ENCODE results near the gene YBX3.
"Not testable (repeated sequence)": the region's sequence is repeated elsewhere in the genome, so short reads cannot be mapped to it uniquely, and the experiment has no call there.

Gene YBX3

GRCh38 chr12:10722905-10723746, at the start of gene YBX3:
Gene YBX3 (minus strand): TSS chr12:10723323. CDS start chr12:10723111, 212 bp downstream.
- DNase-seq, result peak; percentile 82

- DNase-seq, result no peak
These were observed 48.1 kb upstream of the YBX3 start for GRCh38 chr12:10771132-10771733.

- peak; percentile 62 for DNase-seq
These were observed 36.5 kb upstream of the YBX3 start for GRCh38 chr12:10759657-10760056.

- no peak for DNase-seq
These were observed 33.1 kb upstream of the YBX3 start for GRCh38 chr12:10756194-10756593.

- DNase-seq, result peak; percentile 74
These were observed 29.9 kb upstream of the YBX3 start for GRCh38 chr12:10753059-10753458.

GRCh38 chr12:10750385-10750727, 27.2 kb upstream of the YBX3 start:
- DNase-seq, result no peak

GRCh38 chr12:10749700-10750384, 26.7 kb upstream of the YBX3 start:
- peak; percentile 74 for DNase-seq

- DNase-seq, result no peak
These were observed 24.6 kb upstream of the YBX3 start for GRCh38 chr12:10747730-10748129.

GRCh38 chr12:10743420-10743819, 20.3 kb upstream of the YBX3 start:
- not testable (repeated sequence) for DNase-seq

- no peak for DNase-seq
These were observed 18.7 kb upstream of the YBX3 start for GRCh38 chr12:10741845-10742244.

- peak; percentile 29 for DNase-seq
These were observed 17.1 kb upstream of the YBX3 start for GRCh38 chr12:10740182-10740581.

GRCh38 chr12:10739157-10740118, 16.3 kb upstream of the YBX3 start:
- DNase-seq, result no peak

GRCh38 chr12:10737249-10737648, 14.1 kb upstream of the YBX3 start:
- no peak for DNase-seq

- no peak for DNase-seq
These were observed 13.3 kb upstream of the YBX3 start for GRCh38 chr12:10736463-10736862.

GRCh38 chr12:10735428-10735827, 12.3 kb upstream of the YBX3 start:
- no peak for DNase-seq

- no peak for DNase-seq
These were observed 9.4 kb upstream of the YBX3 start for GRCh38 chr12:10732549-10732948.

GRCh38 chr12:10732066-10732465, 8.9 kb upstream of the YBX3 start:
- DNase-seq, result no peak

GRCh38 chr12:10730559-10730958, 7.4 kb upstream of the YBX3 start:
- no peak for DNase-seq

- no peak for DNase-seq
These were observed 5.0 kb upstream of the YBX3 start for GRCh38 chr12:10728091-10728490.

GRCh38 chr12:10726945-10727344, 3.8 kb upstream of the YBX3 start:
- no peak for DNase-seq

- no peak for DNase-seq
These were observed 1.9 kb upstream of the YBX3 start for GRCh38 chr12:10725003-10725402.

- DNase-seq, result peak; percentile 49
These were observed 620 bp downstream of the YBX3 start for GRCh38 chr12:10722502-10722904.

Data from NCI-H226 (cell line).